GM12864 (cell line): ENCODE results near the gene SYT7.

Source experiments
- DNase-seq: peaks from one replicate; pipeline ENCODE4 v3.0.0-alpha.2; 2011; ENCODE audit warnings: low read depth
- H3K4me3 ChIP-seq: 2 replicates; pipeline ENCODE4 v1.5.1; 2011; ENCODE audit warnings: mild to moderate bottlenecking, low read depth, low read length, control low read depth
- TF ChIP-seq, protein P1 (sequence below): IDR thresholded peaks from 2 replicates; pipeline ENCODE4 v1.5.1; 2011; ENCODE audit warnings: low read depth, mild to moderate bottlenecking, moderate library complexity, low read length, control low read depth, inconsistent platforms; ENCODE audit errors: missing control alignments

SYT7 gene

GRCh38 chr11:61529537-61530225 is 51.2 kb downstream of the SYT7 start:
- no peak overlapping the region for H3K4me3 ChIP-seq
- DNase-seq, result no peak
- TF ChIP-seq, protein P1, sequence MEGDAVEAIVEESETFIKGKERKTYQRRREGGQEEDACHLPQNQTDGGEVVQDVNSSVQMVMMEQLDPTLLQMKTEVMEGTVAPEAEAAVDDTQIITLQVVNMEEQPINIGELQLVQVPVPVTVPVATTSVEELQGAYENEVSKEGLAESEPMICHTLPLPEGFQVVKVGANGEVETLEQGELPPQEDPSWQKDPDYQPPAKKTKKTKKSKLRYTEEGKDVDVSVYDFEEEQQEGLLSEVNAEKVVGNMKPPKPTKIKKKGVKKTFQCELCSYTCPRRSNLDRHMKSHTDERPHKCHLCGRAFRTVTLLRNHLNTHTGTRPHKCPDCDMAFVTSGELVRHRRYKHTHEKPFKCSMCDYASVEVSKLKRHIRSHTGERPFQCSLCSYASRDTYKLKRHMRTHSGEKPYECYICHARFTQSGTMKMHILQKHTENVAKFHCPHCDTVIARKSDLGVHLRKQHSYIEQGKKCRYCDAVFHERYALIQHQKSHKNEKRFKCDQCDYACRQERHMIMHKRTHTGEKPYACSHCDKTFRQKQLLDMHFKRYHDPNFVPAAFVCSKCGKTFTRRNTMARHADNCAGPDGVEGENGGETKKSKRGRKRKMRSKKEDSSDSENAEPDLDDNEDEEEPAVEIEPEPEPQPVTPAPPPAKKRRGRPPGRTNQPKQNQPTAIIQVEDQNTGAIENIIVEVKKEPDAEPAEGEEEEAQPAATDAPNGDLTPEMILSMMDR, result no peak

GRCh38 chr11:61528114-61528513 is 52.8 kb downstream of the SYT7 start:
- H3K4me3 ChIP-seq, result no peak overlapping the region
- TF ChIP-seq, protein P1, result no peak
- DNase-seq, result no peak

DNA sequence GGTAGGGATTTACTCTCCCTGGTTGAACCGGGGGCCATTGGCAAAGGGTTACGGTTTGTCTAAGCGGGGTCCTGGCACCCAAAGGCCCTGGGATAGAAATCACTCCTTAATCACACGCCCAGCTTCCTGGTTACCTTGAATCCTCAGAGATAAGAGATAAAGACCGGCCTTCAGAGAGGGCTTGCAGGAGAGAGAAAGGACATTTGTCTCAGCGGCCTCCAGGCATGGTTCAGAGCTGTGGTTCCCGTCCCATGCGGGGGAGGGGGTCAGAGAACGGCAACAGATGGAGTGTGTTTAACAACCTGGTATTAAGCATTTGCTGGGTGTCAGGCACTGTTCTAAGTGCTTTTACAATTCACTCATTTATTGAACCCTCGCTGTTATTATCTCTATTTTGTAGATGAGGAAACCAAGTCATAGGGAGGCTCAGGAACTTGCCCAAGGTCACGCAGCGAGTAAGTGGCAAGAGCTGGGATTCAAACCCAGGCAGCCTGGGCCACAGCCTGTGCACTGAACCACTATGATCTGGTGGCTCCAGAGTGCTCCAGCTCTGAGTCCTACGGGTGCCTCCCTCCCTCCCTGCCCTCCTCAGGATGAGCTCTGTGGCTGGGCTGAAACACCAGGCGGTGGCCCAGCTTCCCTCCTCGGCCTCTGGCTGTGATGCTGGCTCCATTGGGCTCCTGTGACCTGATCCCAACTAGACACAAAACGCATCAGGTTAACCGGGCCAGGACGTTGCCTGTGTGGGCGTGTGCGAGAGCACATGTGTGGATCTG is 53.7 kb downstream of the SYT7 start:
- TF ChIP-seq, protein P1, result no peak
- DNase-seq, result no peak
- no peak overlapping the region for H3K4me3 ChIP-seq

GRCh38 chr11:61526229-61526628 is 54.6 kb downstream of the SYT7 start:
- TF ChIP-seq, protein P1, result no peak

DNA sequence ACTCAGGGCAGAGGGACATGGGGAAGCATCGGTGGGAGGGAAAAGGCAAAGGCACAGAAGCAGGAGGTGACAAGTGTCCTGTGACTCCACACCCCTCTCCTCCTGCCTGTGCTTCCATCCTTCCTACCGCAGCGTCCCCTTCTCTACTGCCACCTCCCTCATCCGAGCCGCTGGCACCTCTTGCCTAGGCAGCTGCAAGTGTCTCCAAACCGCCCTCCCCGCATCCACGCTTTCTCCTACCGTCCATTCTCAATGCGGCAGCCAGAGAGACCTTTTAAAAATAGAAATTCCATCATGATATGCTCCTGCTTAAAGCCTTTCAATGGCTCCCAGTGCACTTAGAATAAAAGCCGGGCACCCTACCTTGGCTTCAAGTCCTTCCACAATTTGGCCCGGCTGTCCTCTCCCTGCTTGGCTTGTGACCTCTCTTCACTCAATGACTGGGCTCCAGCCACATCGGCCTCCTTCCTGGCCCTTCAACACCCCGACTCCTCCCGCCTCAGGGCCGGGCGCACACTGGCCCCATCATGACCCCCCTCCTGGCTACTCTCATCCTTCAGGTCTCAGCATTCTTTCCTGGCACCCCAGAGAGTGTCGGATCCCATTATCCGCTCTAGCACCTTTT is 55.8 kb downstream of the SYT7 start:
- TF ChIP-seq, protein P1, result no peak
- DNase-seq, result no peak
- H3K4me3 ChIP-seq, result no peak overlapping the region

More at GRCh38 chr11:61526229-61526628, 54.6 kb downstream of the SYT7 start:
- DNase-seq, result no peak
- no peak overlapping the region for H3K4me3 ChIP-seq

GRCh38 chr11:61524446-61524845 is 56.4 kb downstream of the SYT7 start:
- no peak overlapping the region for H3K4me3 ChIP-seq
- DNase-seq, result no peak
- TF ChIP-seq, protein P1, result no peak
